ENCODE measurements around the gene TIGD2.
"Not testable (repeated sequence)": the region's sequence is repeated elsewhere in the genome, so short reads cannot be mapped to it uniquely, and the experiment has no call there.

DNA sequence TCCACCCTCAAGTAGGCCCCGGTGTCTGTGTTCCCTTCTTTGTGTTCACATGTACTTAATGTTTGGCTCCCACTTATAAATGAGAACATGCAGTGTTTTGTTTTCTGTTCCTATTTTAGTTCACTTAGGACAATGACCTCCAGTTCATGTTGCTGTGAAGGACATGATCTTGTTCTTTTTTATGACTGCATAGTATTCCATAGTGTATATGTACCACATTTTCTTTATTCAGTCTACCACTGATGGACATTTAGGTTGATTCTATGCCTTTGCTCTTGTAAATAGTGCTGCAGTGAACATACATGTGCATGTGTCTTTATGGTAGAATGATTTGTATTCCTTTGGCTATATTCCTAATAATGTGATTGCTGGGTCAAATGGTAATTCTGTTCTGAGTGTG is 33.3 kb downstream of the TIGD2 start:
- not testable (repeated sequence) for TF ChIP-seq CTCF (IDR thresholded peaks at IDR 0.05; ENCODE audit: low read depth, low read length); EZH2phosphoT487 (IDR thresholded peaks at IDR 0.05; ENCODE audit: low read depth)

Measured in OCI-LY3 (cell line).